H9 (cell line): ENCODE data around the gene NBEA. TPM values are rescaled to one million over a fixed set of nuclear protein-coding genes. Genes with fewer than 3 reads are reported as not detected.
"Not testable (repeated sequence)": the region's sequence is repeated elsewhere in the genome, so short reads cannot be mapped to it uniquely, and the experiment has no call there.

Source experiments
- DNase-seq: peaks from one replicate; pipeline ENCODE4 v3.0.0-alpha.2; 2017
- H2AFZ ChIP-seq: one replicate; pipeline ENCODE4 v1.6.1; 2013; ENCODE audit warnings: mild to moderate bottlenecking, low read length, control low read depth, moderate library complexity
- H2AK5ac ChIP-seq: 2 replicates; pipeline ENCODE4 v1.6.1; 2013; ENCODE audit warnings: low read length, control low read depth, mixed read lengths; ENCODE audit not compliant: insufficient read length
- H2BK120ac ChIP-seq: one replicate; pipeline ENCODE4 v1.6.1; 2013; ENCODE audit warnings: low read depth, mild to moderate bottlenecking, low read length, control low read depth, inconsistent platforms; ENCODE audit not compliant: poor library complexity, severe bottlenecking
- H2BK12ac ChIP-seq: 2 replicates; pipeline ENCODE4 v1.6.1; 2013; ENCODE audit warnings: low read length, control low read depth, mixed read lengths, low read depth; ENCODE audit not compliant: insufficient read length
- H2BK15ac ChIP-seq: 2 replicates; pipeline ENCODE4 v1.6.1; 2013; ENCODE audit warnings: low read depth, low read length, control low read depth
- H2BK20ac ChIP-seq: one replicate; pipeline ENCODE4 v1.6.1; 2013; ENCODE audit warnings: low read depth, mild to moderate bottlenecking, low read length, control low read depth, inconsistent platforms; ENCODE audit not compliant: poor library complexity, severe bottlenecking
- H2BK5ac ChIP-seq: 2 replicates; pipeline ENCODE4 v1.6.1; 2013; ENCODE audit warnings: low read length, control low read depth, mixed read lengths; ENCODE audit not compliant: insufficient read length
- H3K14ac ChIP-seq: 2 replicates; pipeline ENCODE4 v1.6.1; 2013; ENCODE audit warnings: low read length, control low read depth; ENCODE audit not compliant: insufficient read depth
- H3K18ac ChIP-seq: 2 replicates; pipeline ENCODE4 v1.6.1; 2013; ENCODE audit warnings: low read depth, mild to moderate bottlenecking, mixed read lengths, low read length, control low read depth; ENCODE audit not compliant: insufficient read length
- H3K23ac ChIP-seq: 2 replicates; pipeline ENCODE4 v1.6.1; 2013; ENCODE audit warnings: low read length, control low read depth, mixed read lengths, low read depth; ENCODE audit not compliant: insufficient read length
- H3K23me2 ChIP-seq: 2 replicates; pipeline ENCODE4 v1.6.1; 2013; ENCODE audit warnings: low read depth, mild to moderate bottlenecking, mixed read lengths, low read length, control low read depth; ENCODE audit not compliant: insufficient read length, poor library complexity, severe bottlenecking
- H3K27ac ChIP-seq: 2 replicates; pipeline ENCODE4 v1.5.1; 2013; ENCODE audit warnings: low read length, control low read depth, mixed read lengths, low read depth; ENCODE audit not compliant: insufficient read length
- H3K27me3 ChIP-seq: 2 replicates; pipeline ENCODE4 v1.6.1; 2013; ENCODE audit warnings: low read length, control low read depth, inconsistent platforms; ENCODE audit not compliant: insufficient read depth
- H3K4ac ChIP-seq: 2 replicates; pipeline ENCODE4 v1.6.1; 2013; ENCODE audit warnings: low read depth, mild to moderate bottlenecking, control low read depth, inconsistent platforms, low read length, moderate library complexity
- H3K4me1 ChIP-seq: 2 replicates; pipeline ENCODE4 v1.6.1; 2013; ENCODE audit warnings: low read length, control low read depth, inconsistent platforms; ENCODE audit not compliant: insufficient read depth
- H3K4me2 ChIP-seq: 2 replicates; pipeline ENCODE4 v1.6.1; 2013; ENCODE audit warnings: low read length, control low read depth, mixed read lengths; ENCODE audit not compliant: insufficient read length, insufficient read depth
- H3K56ac ChIP-seq: 2 replicates; pipeline ENCODE4 v1.6.1; 2013; ENCODE audit warnings: low read depth, mild to moderate bottlenecking, mixed read lengths, low read length, control low read depth; ENCODE audit not compliant: insufficient read length
- H3K79me1 ChIP-seq: 2 replicates; pipeline ENCODE4 v1.6.1; 2013; ENCODE audit warnings: low read depth, mild to moderate bottlenecking, moderate library complexity, low read length, control low read depth, inconsistent platforms; ENCODE audit not compliant: insufficient read depth, poor library complexity, severe bottlenecking
- H3K79me2 ChIP-seq: 2 replicates; pipeline ENCODE4 v1.6.1; 2013; ENCODE audit warnings: low read length, control low read depth, inconsistent platforms; ENCODE audit not compliant: insufficient read depth
- H3K9ac ChIP-seq: 2 replicates; pipeline ENCODE4 v1.6.1; 2013; ENCODE audit warnings: low read length, control low read depth, mixed read lengths; ENCODE audit not compliant: insufficient read length; ENCODE audit errors: extremely low read depth
- H3K9me3 ChIP-seq: one replicate; pipeline ENCODE4 v1.6.1; 2013; ENCODE audit warnings: low read depth, low read length, inconsistent platforms; ENCODE audit not compliant: control insufficient read depth
- H3T11ph ChIP-seq: one replicate; pipeline ENCODE4 v1.6.1; 2013; ENCODE audit warnings: mild to moderate bottlenecking, low read length, control low read depth, inconsistent platforms
- H4K20me1 ChIP-seq: one replicate; pipeline ENCODE4 v1.6.1; 2013; ENCODE audit not compliant: control insufficient read depth, insufficient read length, insufficient read depth
- H4K5ac ChIP-seq: 2 replicates; pipeline ENCODE4 v1.6.1; 2013; ENCODE audit warnings: low read depth, mild to moderate bottlenecking, mixed read lengths, low read length, control low read depth; ENCODE audit not compliant: insufficient read length
- H4K8ac ChIP-seq: replicated peaks from 2 replicates; pipeline ENCODE4 v1.6.1; 2013; ENCODE audit warnings: low read length, control low read depth, mixed read lengths, low read depth; ENCODE audit not compliant: insufficient read length
- H4K91ac ChIP-seq: 2 replicates; pipeline ENCODE4 v1.6.1; 2013; ENCODE audit warnings: low read depth, mild to moderate bottlenecking, moderate library complexity, mixed read lengths, low read length, control low read depth; ENCODE audit not compliant: insufficient read length
- H3K27ac Mint-ChIP-seq, 3 experiments: 2 replicates in 2 of 3; 3 replicates in 1 of 3; pipeline ENCODE4 v1.8.0; 2020 to 2021; ENCODE audit warnings: mixed read lengths in 3 of 3, mild to moderate bottlenecking in 1 of 3, moderate library complexity in 1 of 3
- H3K27me3 Mint-ChIP-seq: 2 replicates; pipeline ENCODE4 v1.8.0; 2021; ENCODE audit warnings: low read depth, mild to moderate bottlenecking, moderate library complexity, mixed read lengths
- H3K36me3 Mint-ChIP-seq, 3 experiments: 2 replicates in 2 of 3; 3 replicates in 1 of 3; pipeline ENCODE4 v1.8.0; 2020 to 2021; ENCODE audit warnings: low read depth in 3 of 3, mixed read lengths in 3 of 3; ENCODE audit not compliant: insufficient read depth in 1 of 3
- H3K4me1 Mint-ChIP-seq, 2 experiments: 2 replicates each; pipeline ENCODE4 v1.8.0; 2020; ENCODE audit warnings: mixed read lengths in 2 of 2
- H3K4me3 Mint-ChIP-seq, 2 experiments: 2 replicates in 1 of 2; 3 replicates in 1 of 2; pipeline ENCODE4 v1.8.0; 2020 to 2021; ENCODE audit warnings: mild to moderate bottlenecking in 2 of 2, mixed read lengths in 2 of 2, moderate library complexity in 1 of 2
- H3K9me3 Mint-ChIP-seq, 2 experiments: 2 replicates in 1 of 2; 3 replicates in 1 of 2; pipeline ENCODE4 v1.8.0; 2020; ENCODE audit warnings: mild to moderate bottlenecking in 2 of 2, mixed read lengths in 2 of 2, moderate library complexity in 1 of 2
- WGBS: extraction: QIAGEN DNeasy Blood & Tissue Kit; methylation state at CpG from one replicate; pipeline ENCODE4 v1.1.7; 2013; ENCODE audit warnings: missing lambda C conversion rate, low lambda C conversion rate, mixed read lengths; ENCODE audit not compliant: insufficient read length; ENCODE audit errors: extremely low coverage; 5-methylcytosine and 5-hydroxymethylcytosine counted together
- total RNA-seq: library from RNA; stranded (reverse); gene quantifications from 2 replicates; pipeline ENCODE4 v1.2.1, GENCODE V29; 2021
- TF ChIP-seq, protein P1 (sequence below): fragments of 200-600 bp; sonication (generic); conservative IDR thresholded peaks from 3 replicates; pipeline ENCODE4 v1.8.0; 2021; ENCODE audit warnings: antibody characterized with exemption, mild to moderate bottlenecking

The NBEA gene
- total RNA-seq, 1 experiment from 2014 or later = 17.3 TPM

DNA sequence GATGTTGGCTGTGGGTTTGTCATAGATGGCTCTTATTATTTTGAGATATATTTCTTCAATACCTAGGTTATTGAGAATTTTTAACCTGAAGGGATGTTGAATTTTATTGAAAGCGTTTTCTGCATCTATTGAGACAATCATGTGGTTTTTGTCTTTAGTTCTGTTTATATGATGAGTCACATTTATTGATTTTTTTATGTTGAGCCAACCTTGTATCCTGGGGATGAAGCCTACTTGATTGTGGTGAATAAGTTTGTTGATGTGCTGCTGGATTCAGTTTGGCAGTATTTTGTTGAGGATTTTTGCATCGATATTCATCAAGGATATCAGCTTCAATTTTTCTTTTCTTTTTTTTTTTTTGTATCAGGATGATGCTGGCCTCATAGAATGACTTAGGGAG lies 29.4 kb downstream of the NBEA start:
- no peak overlapping the region for H2AK5ac ChIP-seq
- H2BK5ac ChIP-seq = no peak overlapping the region
- H3K27me3 Mint-ChIP-seq = no peaks in the 10 kb centered on the region
- H3K4me1 Mint-ChIP-seq = peaks cover 8 to 16% of the 10 kb centered on the region in 2 experiments; a peak in 2 of 4 replicates
- 0 out of 7 replicates have a peak overlapping the region, but pooled peaks of 1 of the 3 experiments have one; percentile 71 for H3K27ac Mint-ChIP-seq
- no peaks in the 10 kb centered on the region for H3K9me3 ChIP-seq
- no peak overlapping the region for H2BK120ac ChIP-seq
- H4K91ac ChIP-seq = no peak overlapping the region
- H2BK15ac ChIP-seq = no peak overlapping the region
- H3K4ac ChIP-seq = no peak overlapping the region
- H3K56ac ChIP-seq = no peak overlapping the region
- H3K79me2 ChIP-seq = peaks cover 3% of the 10 kb centered on the region; the same call in 1 of the 2 replicates
- no peak overlapping the region for H4K5ac ChIP-seq
- no peaks in the 10 kb centered on the region for H3K23me2 ChIP-seq
- no peak overlapping the region for H2AFZ ChIP-seq
- H3K79me1 ChIP-seq = no peaks in the 10 kb centered on the region
- no peak overlapping the region for H3K9ac ChIP-seq
- no peak overlapping the region for H2BK12ac ChIP-seq
- H3K14ac ChIP-seq = no peak overlapping the region
- no peaks in the 10 kb centered on the region for H4K20me1 ChIP-seq
- no peaks in the 10 kb centered on the region for H3K4me1 ChIP-seq
- no peak overlapping the region for H2BK20ac ChIP-seq
- TF ChIP-seq, protein P1, sequence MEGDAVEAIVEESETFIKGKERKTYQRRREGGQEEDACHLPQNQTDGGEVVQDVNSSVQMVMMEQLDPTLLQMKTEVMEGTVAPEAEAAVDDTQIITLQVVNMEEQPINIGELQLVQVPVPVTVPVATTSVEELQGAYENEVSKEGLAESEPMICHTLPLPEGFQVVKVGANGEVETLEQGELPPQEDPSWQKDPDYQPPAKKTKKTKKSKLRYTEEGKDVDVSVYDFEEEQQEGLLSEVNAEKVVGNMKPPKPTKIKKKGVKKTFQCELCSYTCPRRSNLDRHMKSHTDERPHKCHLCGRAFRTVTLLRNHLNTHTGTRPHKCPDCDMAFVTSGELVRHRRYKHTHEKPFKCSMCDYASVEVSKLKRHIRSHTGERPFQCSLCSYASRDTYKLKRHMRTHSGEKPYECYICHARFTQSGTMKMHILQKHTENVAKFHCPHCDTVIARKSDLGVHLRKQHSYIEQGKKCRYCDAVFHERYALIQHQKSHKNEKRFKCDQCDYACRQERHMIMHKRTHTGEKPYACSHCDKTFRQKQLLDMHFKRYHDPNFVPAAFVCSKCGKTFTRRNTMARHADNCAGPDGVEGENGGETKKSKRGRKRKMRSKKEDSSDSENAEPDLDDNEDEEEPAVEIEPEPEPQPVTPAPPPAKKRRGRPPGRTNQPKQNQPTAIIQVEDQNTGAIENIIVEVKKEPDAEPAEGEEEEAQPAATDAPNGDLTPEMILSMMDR = no peak
- no peak for DNase-seq
- no peak overlapping the region for H4K8ac ChIP-seq
- H3K23ac ChIP-seq = no peak overlapping the region
- WGBS = no CpG with 5 or more reads among the region's 2 CpGs
- no peaks in the 10 kb centered on the region for H3K27me3 ChIP-seq
- H3K4me2 ChIP-seq = no peak overlapping the region
- H3K9me3 Mint-ChIP-seq = peaks cover 23 to 34% of the 10 kb centered on the region in 2 experiments
- H3K4me3 Mint-ChIP-seq = no peak overlapping the region
- no peak overlapping the region for H3T11ph ChIP-seq
- no peak overlapping the region for H3K27ac ChIP-seq
- H3K36me3 Mint-ChIP-seq = peaks cover 47 to 75% (median 56%) of the 10 kb centered on the region in 3 experiments
- no peak overlapping the region for H3K18ac ChIP-seq

DNA sequence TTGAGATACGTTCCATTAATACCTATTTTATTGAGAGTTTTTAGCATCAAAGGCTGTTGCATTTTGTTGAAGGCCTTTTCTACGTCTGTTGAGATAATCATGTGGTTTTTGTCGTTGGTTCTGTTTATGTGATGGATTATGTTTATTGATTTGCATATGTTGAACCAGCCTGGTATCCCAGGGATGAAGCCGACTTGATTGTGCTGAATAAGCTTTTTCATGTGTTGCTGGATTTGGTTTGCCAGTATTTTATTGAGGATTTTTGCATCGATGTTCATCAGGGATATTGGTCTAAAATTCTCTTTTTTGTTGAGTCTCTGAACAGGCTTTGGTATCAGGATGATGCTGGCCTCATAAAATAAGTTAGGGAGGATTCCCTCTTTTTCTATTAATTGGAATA lies 43.1 kb downstream of the NBEA start:
- H2BK5ac ChIP-seq, H3K14ac ChIP-seq, H2AFZ ChIP-seq, H2BK120ac ChIP-seq, H3T11ph ChIP-seq, DNase-seq, H3K79me1 ChIP-seq, H4K8ac ChIP-seq, H4K20me1 ChIP-seq, H3K27me3 Mint-ChIP-seq, H4K91ac ChIP-seq, H3K4me1 Mint-ChIP-seq, H3K18ac ChIP-seq, H2BK20ac ChIP-seq, H3K27ac ChIP-seq, H3K23me2 ChIP-seq, H3K79me2 ChIP-seq, H3K23ac ChIP-seq, H4K5ac ChIP-seq, H3K4ac ChIP-seq, H3K4me1 ChIP-seq, H2BK12ac ChIP-seq, H3K9ac ChIP-seq, H3K56ac ChIP-seq, H3K27me3 ChIP-seq, H3K4me2 ChIP-seq, H3K4me3 Mint-ChIP-seq, H2AK5ac ChIP-seq, H2BK15ac ChIP-seq, H3K27ac Mint-ChIP-seq: not testable (repeated sequence)
- WGBS = no CpG with 5 or more reads among the region's 5 CpGs
- peaks cover 43 to 73% of the 10 kb centered on the region in 2 experiments for H3K9me3 Mint-ChIP-seq
- peaks cover 56 to 63% (median 58%) of the 10 kb centered on the region in 3 experiments for H3K36me3 Mint-ChIP-seq
- peaks cover 21% of the 10 kb centered on the region for H3K9me3 ChIP-seq
